Measurements from ENCODE around the gene HIPK2. TPM values are rescaled to one million over a fixed set of nuclear protein-coding genes. Genes with fewer than 3 reads are reported as not detected.
"Not testable (repeated sequence)": the region's sequence is repeated elsewhere in the genome, so short reads cannot be mapped to it uniquely, and the experiment has no call there.

Gene HIPK2
- total RNA-seq, 1 experiment from 2014 or later, result 15.4 TPM

GRCh38 chr7:139568346-139568675 lies 209.5 kb downstream of the HIPK2 start:
- no peak for DNase-seq (ENCODE audit: low spot score)

GRCh38 chr7:139567647-139568345 lies 210.0 kb downstream of the HIPK2 start:
- DNase-seq (ENCODE audit: low spot score), result no peak

- DNase-seq (ENCODE audit: low spot score), result no peak
Measured at GRCh38 chr7:139566736-139567646, 210.8 kb downstream of the HIPK2 start.

GRCh38 chr7:139566075-139566474 lies 211.7 kb downstream of the HIPK2 start:
- DNase-seq (ENCODE audit: low spot score), result no peak

- no peak for DNase-seq (ENCODE audit: low spot score)
Measured at GRCh38 chr7:139563856-139564255, 213.9 kb downstream of the HIPK2 start.

GRCh38 chr7:139562961-139563565 lies 214.7 kb downstream of the HIPK2 start:
- DNase-seq (ENCODE audit: low spot score), result no peak

- DNase-seq (ENCODE audit: low spot score), result no peak
Measured at GRCh38 chr7:139562491-139562890, 215.3 kb downstream of the HIPK2 start.

GRCh38 chr7:139560678-139561077 lies 217.1 kb downstream of the HIPK2 start:
- no peak for DNase-seq (ENCODE audit: low spot score)

- DNase-seq (ENCODE audit: low spot score), result no peak
Measured at GRCh38 chr7:139560199-139560598, 217.6 kb downstream of the HIPK2 start.

- no peak for DNase-seq (ENCODE audit: low spot score)
Measured at GRCh38 chr7:139559364-139560105, 218.3 kb downstream of the HIPK2 start.

GRCh38 chr7:139557857-139558581 lies 219.8 kb downstream of the HIPK2 start:
- no peak for DNase-seq (ENCODE audit: low spot score)

GRCh38 chr7:139553991-139554700 lies 223.7 kb downstream of the HIPK2 start:
- DNase-seq (ENCODE audit: low spot score), result not testable (repeated sequence)

GRCh38 chr7:139548302-139549028 lies 229.3 kb downstream of the HIPK2 start:
- peak; percentile 11 for DNase-seq (ENCODE audit: low spot score)

GRCh38 chr7:139544645-139545044 lies 233.2 kb downstream of the HIPK2 start:
- DNase-seq (ENCODE audit: low spot score), result no peak

GRCh38 chr7:139543801-139544603 lies 233.8 kb downstream of the HIPK2 start:
- DNase-seq (ENCODE audit: low spot score), result peak; percentile 5

GRCh38 chr7:139542308-139543151 lies 235.3 kb downstream of the HIPK2 start:
- DNase-seq (ENCODE audit: low spot score), result no peak

- no peak for DNase-seq (ENCODE audit: low spot score)
Measured at GRCh38 chr7:139541600-139542307, 236.0 kb downstream of the HIPK2 start.

Data from H4 (cell line).